ENCODE results near the gene SUGCT. TPM values are rescaled to one million over a fixed set of nuclear protein-coding genes. Genes with fewer than 3 reads are reported as not detected.
A peak's percentile ranks its signal among the peaks of the same experiment; 100 is the strongest.

The SUGCT gene
- total RNA-seq, 1 donor from 2014 or later = 9.8 TPM

GRCh38 chr7:40824461-40824860, 689.7 kb downstream of the SUGCT start:
- Mint-ChIP-seq H3K27ac (no peak overlapping the region), H3K27me3 (ENCODE audit: low read depth) (no peaks in the 10 kb centered on the region), H3K36me3 (no peaks in the 10 kb centered on the region), H3K4me3 (no peak overlapping the region), H3K9me3 (no peaks in the 10 kb centered on the region), H3K4me1 (peaks cover 31% of the 10 kb centered on the region)
- no peak for DNase-seq (ENCODE audit: low spot score in 2 of 2, unreplicated experiment in 2 of 2)
- no peak for TF ChIP-seq CTCF (IDR thresholded peaks at IDR 0.05; ENCODE audit: unreplicated experiment)

GRCh38 chr7:40826411-40827221, 691.8 kb downstream of the SUGCT start:
- Mint-ChIP-seq H3K27me3 (ENCODE audit: low read depth) (no peaks in the 10 kb centered on the region), H3K36me3 (no peaks in the 10 kb centered on the region), H3K4me3 (no peak overlapping the region), H3K9me3 (no peaks in the 10 kb centered on the region), H3K27ac (peak overlapping the region; percentile 87), H3K4me1 (peaks cover 31% of the 10 kb centered on the region)
- no peak for TF ChIP-seq CTCF (IDR thresholded peaks at IDR 0.05; ENCODE audit: unreplicated experiment)
- no peak for DNase-seq (ENCODE audit: low spot score in 2 of 2, unreplicated experiment in 2 of 2)

GRCh38 chr7:40827222-40828085, 692.6 kb downstream of the SUGCT start:
- Mint-ChIP-seq H3K27ac (peak overlapping the region; percentile 87), H3K4me1 (peaks cover 31% of the 10 kb centered on the region), H3K4me3 (no peak overlapping the region), H3K9me3 (no peaks in the 10 kb centered on the region), H3K27me3 (ENCODE audit: low read depth) (no peaks in the 10 kb centered on the region), H3K36me3 (no peaks in the 10 kb centered on the region)
- no peak for TF ChIP-seq CTCF (IDR thresholded peaks at IDR 0.05; ENCODE audit: unreplicated experiment)
- no peak for DNase-seq (ENCODE audit: low spot score in 2 of 2, unreplicated experiment in 2 of 2)

- no peak overlapping the region for H3K4me3 Mint-ChIP-seq
- H3K36me3 Mint-ChIP-seq = no peaks in the 10 kb centered on the region
- DNase-seq (ENCODE audit: low spot score in 2 of 2, unreplicated experiment in 2 of 2) = no peak
- peaks cover 35% of the 10 kb centered on the region for H3K4me1 Mint-ChIP-seq
- no peak for TF ChIP-seq CTCF (IDR thresholded peaks at IDR 0.05; ENCODE audit: unreplicated experiment)
- no peaks in the 10 kb centered on the region for H3K9me3 Mint-ChIP-seq
- no peak overlapping the region for H3K27ac Mint-ChIP-seq
- H3K27me3 Mint-ChIP-seq (ENCODE audit: low read depth) = no peaks in the 10 kb centered on the region
These were observed 694.1 kb downstream of the SUGCT start for GRCh38 chr7:40828686-40829600.

- peaks cover 3% of the 10 kb centered on the region for H3K36me3 Mint-ChIP-seq
- no peak for TF ChIP-seq CTCF (IDR thresholded peaks at IDR 0.05; ENCODE audit: unreplicated experiment)
- H3K4me3 Mint-ChIP-seq = no peak overlapping the region
- no peak for DNase-seq (ENCODE audit: low spot score in 2 of 2, unreplicated experiment in 2 of 2)
- no peak overlapping the region for H3K27ac Mint-ChIP-seq
- H3K9me3 Mint-ChIP-seq = peaks cover 13% of the 10 kb centered on the region
- H3K27me3 Mint-ChIP-seq (ENCODE audit: low read depth) = no peaks in the 10 kb centered on the region
- peaks cover 8% of the 10 kb centered on the region for H3K4me1 Mint-ChIP-seq
These were observed 698.5 kb downstream of the SUGCT start for GRCh38 chr7:40833191-40833887.

Measured in mesothelial cell of epicardium (in vitro differentiated cells).